ENCODE results near the gene C10orf90. TPM values are rescaled to one million over a fixed set of nuclear protein-coding genes. Genes with fewer than 3 reads are reported as not detected.
"Not testable (repeated sequence)": the region's sequence is repeated elsewhere in the genome, so short reads cannot be mapped to it uniquely, and the experiment has no call there.

The C10orf90 gene
- total RNA-seq, 1 experiment from 2014 or later, result not detected

DNA sequence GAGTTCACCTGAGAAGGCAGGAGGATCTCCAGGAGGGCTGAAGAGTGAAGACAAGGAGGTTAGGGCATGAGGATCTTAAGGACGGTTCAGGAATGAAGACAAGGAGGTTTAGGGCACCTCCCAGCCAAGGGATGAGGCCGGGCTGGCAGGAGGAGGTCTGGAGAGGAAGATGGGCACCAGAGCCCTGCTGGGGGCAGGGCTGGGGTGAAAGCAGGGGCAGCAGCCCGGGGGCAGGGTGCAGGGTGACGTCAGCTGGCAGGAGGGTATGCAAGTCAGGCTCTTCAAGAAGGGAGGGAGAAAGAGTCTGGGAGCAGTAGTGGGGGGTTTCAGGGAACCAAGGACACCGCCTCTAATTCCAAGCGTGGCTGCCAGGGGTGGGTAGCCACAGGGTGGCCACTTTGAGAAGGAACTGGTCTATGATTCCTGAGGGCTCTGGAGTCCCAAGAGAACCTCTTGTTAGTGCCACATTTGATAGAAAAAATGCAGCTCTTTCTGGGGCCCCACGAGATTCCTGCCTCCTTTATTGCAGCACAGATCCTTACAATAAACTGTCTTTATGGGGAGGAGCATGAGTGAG lies 101.6 kb downstream of the C10orf90 start:
- no peak for DNase-seq (ENCODE audit: low read depth)
- in situ Hi-C loops (cut with HindIII; ENCODE audit: low pct_unique_long_range_greater_than_20kb, low sequenced_read_pairs), result no loop called here

GRCh38 chr10:126565871-126566270 lies 104.6 kb downstream of the C10orf90 start:
- in situ Hi-C loops (cut with HindIII; ENCODE audit: low pct_unique_long_range_greater_than_20kb, low sequenced_read_pairs), result no loop called here
- DNase-seq (ENCODE audit: low read depth), result no peak

DNA sequence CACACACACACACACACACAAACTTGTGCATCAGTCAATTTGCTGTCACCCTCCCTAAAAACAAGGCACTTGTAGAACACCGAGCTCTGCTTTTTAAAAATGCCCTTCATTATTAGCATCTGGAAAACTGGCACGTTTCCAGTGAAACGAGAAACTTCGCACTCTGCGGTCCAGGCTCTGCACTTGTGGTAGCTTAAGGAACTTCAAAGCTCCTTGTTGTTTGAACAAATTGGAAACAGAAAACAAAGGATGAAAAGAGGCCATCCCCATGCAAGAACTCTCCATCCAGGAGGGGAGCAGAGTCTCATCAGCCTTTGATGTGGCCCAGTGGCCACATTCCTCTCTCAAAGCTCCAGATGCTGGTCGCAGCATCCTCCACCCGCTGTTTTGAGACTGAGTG lies 105.1 kb downstream of the C10orf90 start:
- in situ Hi-C loops (cut with HindIII; ENCODE audit: low pct_unique_long_range_greater_than_20kb, low sequenced_read_pairs), result no loop called here
- DNase-seq (ENCODE audit: low read depth), result no peak

GRCh38 chr10:126564326-126564888 lies 106.1 kb downstream of the C10orf90 start:
- no peak for DNase-seq (ENCODE audit: low read depth)
- in situ Hi-C loops (cut with HindIII; ENCODE audit: low pct_unique_long_range_greater_than_20kb, low sequenced_read_pairs), result no loop called here

GRCh38 chr10:126563361-126563760 lies 107.1 kb downstream of the C10orf90 start:
- DNase-seq (ENCODE audit: low read depth), result no peak
- in situ Hi-C loops (cut with HindIII; ENCODE audit: low pct_unique_long_range_greater_than_20kb, low sequenced_read_pairs), result no loop called here

DNA sequence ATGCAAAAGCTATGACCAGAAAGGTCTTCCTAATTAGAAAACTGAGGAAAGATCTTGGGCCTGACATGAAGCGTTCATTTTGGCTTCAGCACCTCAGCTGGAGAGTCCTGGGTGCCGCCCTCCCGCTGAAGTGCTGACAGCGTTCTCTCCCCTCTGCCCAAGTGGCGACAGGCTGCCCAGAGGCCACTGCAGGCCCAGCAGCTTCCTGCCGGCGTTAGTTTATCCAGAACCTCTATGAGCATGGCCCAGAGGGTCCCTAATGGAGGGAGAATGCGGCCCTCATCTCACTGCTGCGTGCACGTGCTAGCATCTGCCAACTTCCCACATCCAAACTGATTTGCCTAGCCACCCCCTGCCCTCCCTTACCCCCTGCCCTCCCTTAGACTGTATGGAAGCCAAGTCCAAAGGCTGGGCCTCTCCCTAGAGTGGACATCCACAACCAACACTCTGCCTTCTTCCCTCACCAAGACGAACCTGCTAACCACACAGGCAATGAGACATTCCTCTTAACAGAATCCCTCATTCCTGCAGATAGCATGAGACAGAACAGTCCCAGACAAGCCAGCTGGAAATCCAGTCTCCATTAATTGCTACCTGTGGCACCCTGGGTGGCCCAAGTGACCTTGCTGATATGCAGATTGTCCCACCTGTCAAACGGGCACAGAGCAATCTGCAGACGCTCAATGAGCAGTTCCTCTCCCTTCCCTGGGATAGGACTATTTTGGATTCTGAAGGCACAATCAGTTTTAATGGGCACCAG lies 108.4 kb downstream of the C10orf90 start:
- in situ Hi-C loops (cut with HindIII; ENCODE audit: low pct_unique_long_range_greater_than_20kb, low sequenced_read_pairs), result no loop called here
- no peak for DNase-seq (ENCODE audit: low read depth)

- in situ Hi-C loops (cut with HindIII; ENCODE audit: low pct_unique_long_range_greater_than_20kb, low sequenced_read_pairs), result no loop called here
- no peak for DNase-seq (ENCODE audit: low read depth)
Measured at GRCh38 chr10:126561294-126561920, 109.1 kb downstream of the C10orf90 start.

DNA sequence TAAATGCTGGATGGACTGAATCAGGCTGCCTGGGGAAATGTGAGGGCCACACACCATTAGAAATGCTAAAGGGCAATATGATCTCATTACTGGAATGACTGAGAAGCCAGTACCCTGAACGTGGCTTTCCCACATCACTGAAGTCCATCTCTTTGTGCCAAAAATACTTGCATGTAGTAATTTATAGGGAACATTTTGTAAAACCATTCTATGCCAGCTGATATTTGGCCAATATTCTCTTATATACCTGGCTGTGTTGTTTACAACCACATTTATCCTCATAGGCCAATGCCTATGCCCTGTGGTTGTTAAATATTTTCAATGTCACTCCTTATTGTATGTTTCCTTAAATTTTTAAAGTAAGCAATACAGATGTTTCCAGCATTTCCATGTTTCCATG lies 111.6 kb downstream of the C10orf90 start:
- DNase-seq (ENCODE audit: low read depth), result no peak
- in situ Hi-C loops (cut with HindIII; ENCODE audit: low pct_unique_long_range_greater_than_20kb, low sequenced_read_pairs), result no loop called here

DNA sequence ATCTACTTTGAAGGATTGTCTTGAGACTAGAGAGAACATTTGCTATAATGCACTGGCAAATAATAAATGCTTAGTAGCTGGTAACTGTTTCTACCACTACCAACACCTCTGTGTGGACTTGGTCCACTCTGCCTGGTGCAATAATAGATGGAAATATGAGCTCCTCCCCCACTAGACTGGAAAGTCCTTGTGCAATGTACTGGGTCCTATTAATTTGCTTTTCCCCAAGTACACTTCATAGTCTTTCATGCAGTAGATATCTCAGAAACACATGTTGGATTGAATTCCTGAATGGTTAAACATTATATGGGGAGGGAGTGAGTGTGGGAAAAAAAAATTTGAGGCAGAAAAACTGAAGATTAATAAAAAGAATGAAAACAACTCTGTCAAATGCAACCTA lies 119.3 kb downstream of the C10orf90 start:
- in situ Hi-C loops (cut with HindIII; ENCODE audit: low pct_unique_long_range_greater_than_20kb, low sequenced_read_pairs), result no loop called here
- no peak for DNase-seq (ENCODE audit: low read depth)

- in situ Hi-C loops (cut with HindIII; ENCODE audit: low pct_unique_long_range_greater_than_20kb, low sequenced_read_pairs); DNase-seq (ENCODE audit: low read depth): not testable (repeated sequence)
Measured at GRCh38 chr10:126550586-126550985, 119.9 kb downstream of the C10orf90 start.

DNA sequence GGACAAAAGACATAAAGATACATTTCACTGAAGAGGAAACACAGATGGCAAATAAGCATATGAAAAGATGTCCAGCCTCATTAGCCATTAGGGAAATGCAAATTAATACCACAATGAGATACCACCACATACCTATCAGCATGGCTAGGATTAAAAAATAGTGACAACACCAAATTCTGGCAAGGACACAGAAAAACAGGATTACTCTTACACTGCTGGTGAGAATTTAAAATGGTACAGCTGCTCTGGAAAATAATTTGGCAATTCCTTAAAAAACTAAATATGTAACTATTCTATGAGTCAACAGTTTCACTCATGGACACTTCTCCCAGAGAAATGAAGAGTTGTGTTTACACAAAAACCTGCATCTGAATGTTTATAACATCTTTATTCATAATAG lies 121.1 kb downstream of the C10orf90 start:
- in situ Hi-C loops (cut with HindIII; ENCODE audit: low pct_unique_long_range_greater_than_20kb, low sequenced_read_pairs), result no loop called here
- DNase-seq (ENCODE audit: low read depth), result no peak

DNA sequence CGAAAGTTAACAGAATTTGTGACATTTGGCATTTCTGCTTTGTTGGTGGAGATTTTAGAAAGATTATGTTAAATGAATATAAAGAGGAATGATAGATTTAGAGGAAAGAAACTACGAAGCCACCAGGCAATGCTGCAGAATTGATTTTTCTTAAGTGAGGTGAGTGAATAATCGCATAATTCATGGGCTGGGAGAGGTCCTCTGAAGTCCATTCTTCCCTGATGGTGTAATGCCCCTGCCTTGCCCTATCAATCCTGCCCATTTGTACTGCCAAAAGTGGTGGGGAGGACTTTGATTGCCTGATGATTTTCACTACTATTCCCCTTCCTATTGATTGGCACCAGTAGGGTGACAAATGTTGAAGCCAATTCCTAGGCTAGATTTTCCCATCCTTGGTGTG lies 125.9 kb downstream of the C10orf90 start:
- DNase-seq (ENCODE audit: low read depth), result no peak
- in situ Hi-C loops (cut with HindIII; ENCODE audit: low pct_unique_long_range_greater_than_20kb, low sequenced_read_pairs), result no loop called here

DNA sequence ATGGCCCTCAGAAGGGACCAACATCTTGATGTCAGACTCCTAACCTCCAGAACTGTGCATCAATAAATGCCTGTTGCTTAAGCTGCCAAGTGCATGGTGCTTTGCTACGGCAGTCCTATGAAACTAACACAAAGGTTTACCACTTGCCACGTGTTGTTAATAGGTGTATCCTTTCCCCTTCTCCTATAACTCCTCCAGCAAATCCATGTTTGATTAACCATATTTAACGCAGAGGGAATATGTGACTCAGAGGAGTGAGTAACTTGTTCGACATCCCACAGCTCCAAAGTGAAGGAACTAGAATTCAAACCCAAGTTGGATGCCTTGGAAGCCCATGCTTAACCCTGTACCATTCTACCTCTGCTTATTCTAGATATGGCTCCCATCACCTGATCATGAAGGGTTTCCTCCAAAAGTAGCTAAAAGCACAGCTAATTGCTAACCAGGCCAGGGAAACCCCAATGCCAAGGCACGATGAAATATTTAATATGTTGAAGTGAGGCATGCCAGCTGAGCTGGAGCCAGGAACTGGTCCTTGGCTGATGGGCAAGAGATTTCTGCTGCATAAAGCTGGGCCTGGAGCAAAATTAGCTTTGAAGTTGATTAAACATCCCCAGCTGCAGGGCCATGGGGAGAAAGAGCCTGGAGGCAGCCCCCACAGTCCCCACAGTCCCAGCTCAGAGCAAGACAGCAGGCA lies 131.9 kb downstream of the C10orf90 start:
- no peak for DNase-seq (ENCODE audit: low read depth)
- in situ Hi-C loops (cut with HindIII; ENCODE audit: low pct_unique_long_range_greater_than_20kb, low sequenced_read_pairs), result no loop called here

DNA sequence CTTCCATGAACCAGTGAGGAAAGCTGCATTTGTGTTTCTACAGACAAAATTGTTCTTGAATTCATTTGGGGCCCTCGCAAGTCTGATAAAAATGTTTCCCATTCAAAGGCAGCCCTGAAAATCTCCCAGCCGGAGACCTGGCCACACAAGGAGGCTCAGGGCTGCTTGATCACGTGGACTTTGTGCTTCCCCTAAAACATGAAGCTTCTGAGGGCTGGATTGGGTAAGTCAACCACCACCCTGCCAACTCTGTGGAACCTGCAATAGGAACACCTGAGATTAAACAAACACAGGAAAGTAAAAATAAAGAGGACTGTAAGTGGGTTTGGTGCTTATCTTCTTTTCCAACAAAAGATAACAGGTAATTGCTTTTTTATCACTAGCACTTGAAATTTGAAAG lies 133.8 kb downstream of the C10orf90 start:
- in situ Hi-C loops (cut with HindIII; ENCODE audit: low pct_unique_long_range_greater_than_20kb, low sequenced_read_pairs), result no loop called here
- no peak for DNase-seq (ENCODE audit: low read depth)

GRCh38 chr10:126536148-126536547 lies 134.3 kb downstream of the C10orf90 start:
- in situ Hi-C loops (cut with HindIII; ENCODE audit: low pct_unique_long_range_greater_than_20kb, low sequenced_read_pairs), result no loop called here
- DNase-seq (ENCODE audit: low read depth), result no peak

DNA sequence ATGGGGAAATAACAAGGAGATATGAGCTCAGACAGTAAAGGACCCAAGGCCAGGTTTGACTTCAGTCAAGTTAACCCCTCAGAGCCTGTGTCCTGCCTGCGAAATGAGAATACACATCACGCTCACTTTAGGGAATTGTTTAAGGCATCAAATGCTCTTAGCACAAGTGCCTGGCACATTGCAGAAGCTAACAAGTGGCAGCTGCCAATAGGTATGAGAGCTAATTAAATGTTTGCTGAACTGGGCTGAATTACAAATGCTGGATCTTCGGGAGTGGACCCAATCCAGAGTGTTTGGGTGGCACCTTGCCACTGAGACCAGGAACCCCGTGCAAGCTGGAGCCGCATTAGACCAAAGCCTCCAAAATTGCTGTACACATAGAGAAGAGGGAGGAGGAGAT lies 136.8 kb downstream of the C10orf90 start:
- DNase-seq (ENCODE audit: low read depth), result no peak
- in situ Hi-C loops (cut with HindIII; ENCODE audit: low pct_unique_long_range_greater_than_20kb, low sequenced_read_pairs), result no loop called here

DNA sequence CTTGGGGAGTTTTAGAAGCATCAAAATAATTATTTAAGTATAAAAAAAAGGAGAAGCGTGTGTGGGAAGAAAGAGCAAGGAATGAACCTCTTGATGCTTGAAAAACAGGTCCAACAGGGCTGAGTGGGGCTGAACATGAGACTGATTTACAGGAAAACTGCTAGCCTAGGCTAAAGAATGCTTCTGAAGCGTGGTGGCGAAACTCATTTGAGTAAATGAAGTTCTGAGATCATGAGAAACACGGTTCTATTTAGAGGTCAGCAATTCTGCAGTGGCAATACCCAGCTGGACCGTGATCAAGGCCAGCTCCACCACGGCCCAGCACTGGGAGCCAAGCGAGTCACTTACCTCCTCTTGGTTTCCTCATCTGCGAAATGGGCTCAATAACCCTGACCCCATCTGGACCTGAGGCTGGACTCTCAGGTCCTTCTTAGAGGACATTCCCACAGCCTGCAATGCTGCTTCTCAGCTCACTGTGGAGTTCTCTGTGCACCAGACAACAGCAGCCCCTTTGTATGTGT lies 142.1 kb downstream of the C10orf90 start:
- in situ Hi-C loops (cut with HindIII; ENCODE audit: low pct_unique_long_range_greater_than_20kb, low sequenced_read_pairs), result no loop called here

GRCh38 chr10:126527645-126528314 lies 142.7 kb downstream of the C10orf90 start:
- no peak for DNase-seq (ENCODE audit: low read depth)
- in situ Hi-C loops (cut with HindIII; ENCODE audit: low pct_unique_long_range_greater_than_20kb, low sequenced_read_pairs), result no loop called here

More for the DNA sequence above, 142.1 kb downstream of the C10orf90 start:
- no peak for DNase-seq (ENCODE audit: low read depth)

Data from Caki2 (cell line).